PFSK-1 (cell line): Measurements from ENCODE around the gene TUBB1.

Experiments
- POLR2AphosphoS5 ChIP-seq: IDR thresholded peaks from 2 replicates; pipeline ENCODE4 v1.6.1; 2012; ENCODE audit warnings: low read depth, mild to moderate bottlenecking, control low read depth, low read length, moderate library complexity
- TAF1 ChIP-seq: IDR thresholded peaks from 2 replicates; pipeline ENCODE4 v1.6.1; 2012; ENCODE audit warnings: low read length, control low read depth, borderline replicate concordance; ENCODE audit not compliant: insufficient read depth

DNA sequence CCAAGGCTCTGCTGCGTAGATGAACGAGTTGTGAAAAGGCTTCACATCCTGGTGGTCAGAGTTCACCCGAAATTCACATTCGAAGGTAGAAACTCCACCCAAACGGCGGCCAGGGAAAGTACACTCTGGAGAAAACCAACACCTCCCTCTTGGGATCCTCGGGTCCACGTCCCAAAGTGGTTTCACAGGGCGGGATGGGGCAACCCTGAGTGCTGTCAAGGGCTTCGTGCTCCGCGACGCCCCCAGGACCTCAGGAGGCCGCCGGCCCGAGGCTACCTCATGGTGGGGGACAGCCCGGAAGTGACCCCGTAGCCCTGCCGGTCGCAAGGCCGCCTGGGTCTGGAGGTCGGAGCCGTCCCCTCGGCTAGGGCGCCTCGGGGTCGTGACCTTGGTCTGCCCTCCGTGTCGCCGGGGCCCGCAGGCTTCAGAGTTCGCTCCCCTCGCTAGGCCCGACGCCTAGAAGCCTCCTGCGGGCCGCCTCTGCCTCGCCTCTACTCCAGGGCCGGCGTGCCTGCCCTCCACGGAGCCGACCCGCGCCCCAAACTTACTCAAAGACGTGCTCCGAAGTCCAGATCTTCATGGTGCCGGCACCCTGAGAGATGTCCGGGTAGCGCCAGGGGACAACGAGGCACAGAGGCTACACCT, 23.0 kb downstream of the TUBB1 start, which contains the start of gene PRELID3B:
- TF ChIP-seq POLR2AphosphoS5 (no peak), TAF1 (no peak)
